Mesothelial cell of epicardium (in vitro differentiated cells): Measurements from ENCODE around the gene ASTL. TPM values are rescaled to one million over a fixed set of nuclear protein-coding genes. Genes with fewer than 3 reads are reported as not detected.
A peak's percentile ranks its signal among the peaks of the same experiment; 100 is the strongest.

Experiments used
- DNase-seq, 2 experiments: peaks; one replicate each; pipeline ENCODE4 v3.0.0; 2021; ENCODE audit warnings: low spot score in 2 of 2; ENCODE audit not compliant: unreplicated experiment in 2 of 2
- H3K27ac Mint-ChIP-seq: 2 replicates; pipeline ENCODE4 v1.8.0; 2021; ENCODE audit warnings: mixed read lengths
- H3K27me3 Mint-ChIP-seq: 2 replicates; pipeline ENCODE4 v1.8.0; 2021; ENCODE audit warnings: low read depth, mixed read lengths
- H3K36me3 Mint-ChIP-seq: 2 replicates; pipeline ENCODE4 v1.8.0; 2021; ENCODE audit warnings: mixed read lengths
- H3K4me1 Mint-ChIP-seq: 2 replicates; pipeline ENCODE4 v1.8.0; 2021; ENCODE audit warnings: mixed read lengths
- H3K4me3 Mint-ChIP-seq: 2 replicates; pipeline ENCODE4 v1.8.0; 2021; ENCODE audit warnings: mild to moderate bottlenecking, moderate library complexity, mixed read lengths
- H3K9me3 Mint-ChIP-seq: 2 replicates; pipeline ENCODE4 v1.8.0; 2021; ENCODE audit warnings: mixed read lengths
- total RNA-seq: library from RNA; stranded (reverse); gene quantifications from 3 replicates; pipeline ENCODE4 v1.2.1, GENCODE V29; 2021
- TF ChIP-seq, protein P1 (sequence below): fragments of 200-600 bp; sonication (generic); IDR thresholded peaks from one replicate; pipeline ENCODE4 v1.5.0; 2021; ENCODE audit warnings: antibody characterized with exemption; ENCODE audit not compliant: unreplicated experiment

Gene ASTL
- total RNA-seq, 1 donor from 2014 or later = 1.2 TPM

DNA sequence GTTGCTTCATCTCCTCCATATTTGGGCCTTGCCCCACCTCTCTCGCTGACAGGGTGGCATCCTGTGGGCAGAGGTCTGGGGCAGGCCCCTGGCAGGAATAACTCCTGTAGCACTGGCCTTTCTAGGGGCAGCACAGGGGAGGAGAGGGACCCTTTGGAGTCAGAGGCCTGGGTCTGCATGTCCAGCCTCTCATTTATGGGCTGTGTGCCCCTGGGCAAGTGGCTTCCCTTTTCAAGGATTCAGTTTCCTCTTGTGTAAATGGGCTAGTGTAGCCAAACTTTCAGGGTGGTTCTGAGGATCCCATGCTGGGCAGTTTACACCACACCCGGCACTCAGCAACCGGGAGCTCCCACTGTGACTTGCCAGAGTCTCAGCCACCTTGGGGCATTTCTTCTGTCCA is 45.4 kb downstream of the ASTL start:
- TF ChIP-seq, protein P1, sequence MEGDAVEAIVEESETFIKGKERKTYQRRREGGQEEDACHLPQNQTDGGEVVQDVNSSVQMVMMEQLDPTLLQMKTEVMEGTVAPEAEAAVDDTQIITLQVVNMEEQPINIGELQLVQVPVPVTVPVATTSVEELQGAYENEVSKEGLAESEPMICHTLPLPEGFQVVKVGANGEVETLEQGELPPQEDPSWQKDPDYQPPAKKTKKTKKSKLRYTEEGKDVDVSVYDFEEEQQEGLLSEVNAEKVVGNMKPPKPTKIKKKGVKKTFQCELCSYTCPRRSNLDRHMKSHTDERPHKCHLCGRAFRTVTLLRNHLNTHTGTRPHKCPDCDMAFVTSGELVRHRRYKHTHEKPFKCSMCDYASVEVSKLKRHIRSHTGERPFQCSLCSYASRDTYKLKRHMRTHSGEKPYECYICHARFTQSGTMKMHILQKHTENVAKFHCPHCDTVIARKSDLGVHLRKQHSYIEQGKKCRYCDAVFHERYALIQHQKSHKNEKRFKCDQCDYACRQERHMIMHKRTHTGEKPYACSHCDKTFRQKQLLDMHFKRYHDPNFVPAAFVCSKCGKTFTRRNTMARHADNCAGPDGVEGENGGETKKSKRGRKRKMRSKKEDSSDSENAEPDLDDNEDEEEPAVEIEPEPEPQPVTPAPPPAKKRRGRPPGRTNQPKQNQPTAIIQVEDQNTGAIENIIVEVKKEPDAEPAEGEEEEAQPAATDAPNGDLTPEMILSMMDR = no peak
- Mint-ChIP-seq H3K36me3 (peaks cover 3% of the 10 kb centered on the region), H3K27ac (no peak overlapping the region), H3K27me3 (no peaks in the 10 kb centered on the region), H3K9me3 (peaks cover 13% of the 10 kb centered on the region), H3K4me1 (peaks cover 8% of the 10 kb centered on the region), H3K4me3 (no peak overlapping the region)
- DNase-seq = peak in 1 of 2 experiments; percentile 28

DNA sequence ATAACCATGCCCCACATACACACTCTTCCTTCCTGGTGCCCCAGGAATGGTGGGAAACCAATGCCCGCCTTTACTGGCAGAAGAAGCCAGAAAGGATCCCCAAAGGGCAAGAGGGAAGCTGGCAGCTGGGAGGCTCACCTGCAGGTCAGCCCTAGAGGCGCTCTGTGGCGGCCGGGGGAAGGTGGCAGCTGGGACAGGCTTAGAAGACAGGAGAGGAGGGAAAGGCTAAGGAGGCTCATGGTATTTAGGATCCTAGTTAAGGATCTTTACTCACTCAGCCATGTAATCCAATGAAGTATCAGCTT is 45.8 kb downstream of the ASTL start:
- Mint-ChIP-seq H3K9me3 (peaks cover 13% of the 10 kb centered on the region), H3K36me3 (peaks cover 3% of the 10 kb centered on the region), H3K4me1 (peaks cover 8% of the 10 kb centered on the region), H3K27me3 (no peaks in the 10 kb centered on the region), H3K4me3 (no peak overlapping the region), H3K27ac (no peak overlapping the region)
- DNase-seq = no peak
- TF ChIP-seq, protein P1 = no peak

DNA sequence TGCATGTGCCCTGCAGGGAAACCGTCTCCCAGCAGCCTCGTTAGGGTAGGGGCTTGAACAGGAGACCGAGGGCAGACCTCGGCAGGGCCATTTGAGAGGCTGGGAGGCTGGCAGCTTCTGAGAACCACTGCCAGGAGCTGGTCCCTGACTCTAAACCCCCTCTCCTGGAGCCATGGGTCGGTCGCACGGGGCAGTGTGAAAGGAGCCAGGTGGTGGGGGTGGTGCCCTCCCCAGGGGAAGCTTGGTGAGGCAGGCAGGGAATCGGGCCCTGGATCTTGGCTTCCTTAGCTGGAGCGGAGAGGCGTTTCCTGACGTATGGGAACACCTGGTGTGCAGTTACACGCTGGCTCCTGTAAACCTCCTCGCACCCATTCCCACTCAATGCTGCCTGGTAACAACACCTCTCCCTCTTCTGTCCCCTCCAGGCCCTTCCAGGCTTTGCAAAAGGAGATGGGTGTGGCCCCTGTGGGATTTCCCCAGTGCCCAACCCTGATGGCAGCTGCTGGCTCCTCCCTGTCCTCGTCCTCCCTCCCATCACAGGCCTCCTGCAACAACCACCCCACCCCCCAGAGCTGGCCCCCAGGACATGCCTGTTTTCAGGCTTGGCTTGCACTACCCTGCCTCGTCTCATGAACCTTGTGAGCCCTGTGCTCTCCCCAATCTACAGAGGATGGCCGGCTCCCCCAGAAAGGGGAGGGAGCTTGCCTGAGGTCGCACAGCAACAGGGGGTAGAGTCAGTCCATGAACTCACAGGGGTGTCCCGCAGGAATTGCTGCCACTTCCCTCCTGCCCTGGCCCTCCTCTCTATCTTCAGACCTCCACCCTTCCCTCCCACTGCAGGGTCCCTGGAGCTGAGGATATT is 46.4 kb downstream of the ASTL start:
- Mint-ChIP-seq H3K4me3 (no peak overlapping the region), H3K4me1 (peaks cover 8% of the 10 kb centered on the region), H3K27ac (no peak overlapping the region), H3K9me3 (peaks cover 13% of the 10 kb centered on the region), H3K27me3 (no peaks in the 10 kb centered on the region), H3K36me3 (peaks cover 3% of the 10 kb centered on the region)
- DNase-seq = peak in 1 of 2 experiments; percentile 33
- TF ChIP-seq, protein P1 = no peak

DNA sequence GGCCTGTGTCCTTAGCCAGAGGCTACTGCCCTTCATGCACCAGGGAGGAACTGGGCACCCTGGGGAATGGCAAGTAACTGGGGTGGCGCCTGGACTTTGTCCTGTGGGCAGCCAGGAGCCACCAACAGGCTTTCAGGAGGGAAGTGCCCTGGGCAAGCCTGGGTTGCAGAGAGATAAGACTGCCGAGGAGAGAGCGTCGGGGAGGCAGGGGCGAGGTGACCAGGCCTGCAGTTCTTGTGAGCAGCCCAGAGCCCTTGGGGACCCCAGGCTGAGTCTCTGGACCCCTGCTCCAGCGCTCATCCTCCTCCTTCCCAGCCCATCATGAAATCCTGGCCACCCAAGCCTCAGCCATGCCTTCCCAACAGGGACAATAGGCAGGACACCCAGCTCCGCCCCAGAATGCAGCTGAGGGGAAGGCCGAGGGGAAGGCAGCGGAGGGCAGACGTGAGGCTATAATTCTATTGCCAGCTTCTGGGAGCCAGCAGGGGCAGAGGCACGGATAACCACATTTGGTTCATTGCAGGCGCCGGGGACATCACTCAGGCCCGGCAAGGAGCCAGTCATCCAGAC is 47.1 kb downstream of the ASTL start:
- peaks cover 3% of the 10 kb centered on the region for H3K36me3 Mint-ChIP-seq
- peaks cover 8% of the 10 kb centered on the region for H3K4me1 Mint-ChIP-seq
- H3K9me3 Mint-ChIP-seq = peaks cover 16% of the 10 kb centered on the region
- H3K27ac Mint-ChIP-seq = no peak overlapping the region
- H3K27me3 Mint-ChIP-seq = no peaks in the 10 kb centered on the region
- H3K4me3 Mint-ChIP-seq = no peak overlapping the region
- DNase-seq = peak in 1 of 2 experiments; percentile 31
- TF ChIP-seq, protein P1 = no peak

DNA sequence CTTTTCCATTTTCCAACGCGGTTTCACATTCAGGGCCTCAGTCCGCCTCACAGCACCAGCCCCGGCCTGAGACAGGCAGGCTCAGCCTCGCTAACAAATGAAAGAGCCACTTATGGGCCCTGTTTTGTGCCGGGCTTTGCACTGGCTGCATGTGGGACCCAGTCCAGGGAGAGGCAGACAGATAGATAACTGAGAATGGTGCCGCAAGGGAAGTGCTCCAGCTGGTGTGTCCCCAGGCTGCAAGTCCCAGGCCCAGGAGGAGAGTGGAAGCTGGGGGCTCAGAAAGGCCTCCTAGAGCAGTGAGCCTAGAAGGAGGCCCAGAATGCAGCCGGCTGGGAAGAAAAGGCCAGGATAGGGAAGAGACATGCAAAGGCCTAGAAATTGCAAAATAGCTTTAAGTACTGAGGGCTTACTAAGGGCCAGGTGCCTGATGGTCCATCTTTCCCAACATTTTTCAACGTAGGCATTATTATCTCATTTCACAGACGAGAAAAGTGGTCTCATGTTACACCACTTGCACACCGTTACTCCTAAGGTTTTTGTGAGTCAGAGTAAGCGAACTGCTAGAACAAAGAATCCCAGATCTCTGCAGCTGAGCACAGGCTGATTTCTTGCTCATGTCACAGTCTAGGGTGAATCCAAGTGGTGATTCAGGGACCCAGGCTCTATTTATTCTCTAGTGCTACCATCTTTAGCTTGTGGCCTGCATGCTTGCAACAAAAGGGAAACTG is 47.9 kb downstream of the ASTL start:
- H3K4me3 Mint-ChIP-seq = no peak overlapping the region
- H3K27me3 Mint-ChIP-seq = no peaks in the 10 kb centered on the region
- H3K4me1 Mint-ChIP-seq = peaks cover 8% of the 10 kb centered on the region
- H3K9me3 Mint-ChIP-seq = peaks cover 13% of the 10 kb centered on the region
- TF ChIP-seq, protein P1 = no peak
- DNase-seq = peak in 1 of 2 experiments; percentile 29
- peak overlapping the region; percentile 30 for H3K27ac Mint-ChIP-seq
- peaks cover 2% of the 10 kb centered on the region for H3K36me3 Mint-ChIP-seq
